ENCODE measurements around the gene SMG9.

Gene SMG9

GRCh38 chr19:43721469-43722048 is 33.2 kb downstream of the SMG9 start:
- no peak for DNase-seq (ENCODE audit: low read depth)

GRCh38 chr19:43720936-43721335 is 33.8 kb downstream of the SMG9 start:
- no peak for DNase-seq (ENCODE audit: low read depth)

- DNase-seq (ENCODE audit: low read depth): no peak
Observed at GRCh38 chr19:43719918-43720317, 34.8 kb downstream of the SMG9 start.

- DNase-seq (ENCODE audit: low read depth): no peak
Observed at GRCh38 chr19:43719378-43719868, 35.3 kb downstream of the SMG9 start.

DNA sequence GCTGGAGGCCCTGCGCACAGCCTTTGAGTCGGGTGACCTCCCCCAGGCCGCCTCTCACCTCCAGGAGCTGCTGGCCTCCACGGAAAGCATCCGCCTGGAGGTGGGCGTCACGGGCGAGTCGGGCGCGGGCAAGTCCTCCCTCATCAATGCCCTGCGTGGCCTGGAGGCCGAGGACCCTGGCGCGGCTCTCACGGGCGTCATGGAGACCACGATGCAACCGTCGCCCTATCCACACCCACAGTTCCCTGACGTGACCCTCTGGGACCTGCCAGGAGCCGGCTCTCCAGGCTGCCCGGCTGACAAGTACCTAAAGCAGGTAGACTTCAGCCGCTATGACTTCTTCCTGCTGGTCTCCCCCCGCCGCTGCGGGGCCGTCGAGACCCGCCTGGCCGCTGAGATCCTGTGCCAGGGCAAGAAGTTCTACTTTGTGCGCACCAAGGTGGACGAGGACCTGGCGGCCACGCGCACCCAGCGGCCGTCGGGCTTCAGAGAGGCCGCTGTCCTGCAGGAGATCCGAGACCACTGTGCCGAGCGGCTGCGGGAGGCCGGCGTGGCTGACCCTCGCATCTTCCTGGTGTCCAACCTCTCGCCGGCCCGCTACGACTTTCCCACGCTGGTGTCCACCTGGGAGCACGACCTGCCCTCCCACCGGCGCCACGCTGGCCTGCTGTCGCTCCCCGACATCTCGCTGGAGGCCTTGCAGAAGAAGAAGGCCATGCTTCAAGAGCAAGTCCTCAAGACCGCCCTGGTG is 36.0 kb downstream of the SMG9 start:
- no peak for DNase-seq (ENCODE audit: low read depth)

- DNase-seq (ENCODE audit: low read depth): no peak
Observed at GRCh38 chr19:43715776-43716175, 39.0 kb downstream of the SMG9 start, which contains the start of gene IRGC. Gene IRGC (plus strand): TSS chr19:43716076. CDS start chr19:43718559, 2,483 bp downstream.

DNA sequence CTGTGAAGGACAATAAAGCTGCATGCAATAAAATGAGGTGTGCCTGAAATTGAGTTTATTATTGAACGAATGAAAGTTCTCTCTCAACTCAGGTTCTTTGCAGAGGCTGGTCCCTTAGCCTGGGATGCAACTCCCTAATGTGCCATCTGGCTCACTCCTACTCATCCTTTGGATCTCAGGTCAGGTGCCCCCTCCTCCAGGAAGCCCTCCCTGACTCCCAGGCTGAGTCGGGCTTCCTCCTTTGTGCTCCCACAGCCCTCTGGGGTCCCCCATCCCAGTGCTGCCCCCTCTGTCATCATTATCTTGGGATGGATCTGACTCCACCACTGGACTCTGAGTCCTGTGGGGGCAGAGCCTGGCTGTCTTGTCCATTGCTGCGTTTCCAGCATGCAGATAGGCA is 41.6 kb downstream of the SMG9 start:
- DNase-seq (ENCODE audit: low read depth): no peak

DNA sequence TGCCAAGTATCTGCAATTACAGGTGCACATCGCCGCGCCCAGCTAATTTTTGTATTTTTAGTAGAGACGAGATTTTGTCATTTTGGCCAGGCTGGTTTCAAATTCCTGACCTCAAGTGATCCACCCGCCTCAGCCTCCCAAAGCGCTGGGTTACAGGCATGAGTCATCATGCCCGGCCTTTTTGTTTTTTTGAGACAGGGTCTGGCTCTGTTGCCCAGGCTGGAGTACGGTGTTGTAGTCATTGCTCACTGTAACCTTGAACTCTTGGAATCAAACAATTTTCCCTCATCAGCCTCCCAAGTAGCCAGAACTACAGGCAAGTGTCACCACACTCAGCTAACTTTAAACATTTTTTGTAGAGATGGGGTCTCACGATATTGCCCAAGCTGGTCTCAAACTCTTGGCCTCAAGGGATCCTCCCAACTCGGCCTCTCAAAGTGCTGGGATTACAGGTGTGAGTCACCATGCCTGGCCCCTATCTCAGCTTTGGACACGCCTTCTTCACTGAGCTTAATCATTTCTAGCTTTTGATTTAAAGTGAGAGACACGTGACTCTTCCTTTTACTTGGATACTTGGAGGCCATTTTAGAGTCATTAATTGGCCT is 42.9 kb downstream of the SMG9 start:
- peak; percentile 11 for DNase-seq (ENCODE audit: low read depth)

DNA sequence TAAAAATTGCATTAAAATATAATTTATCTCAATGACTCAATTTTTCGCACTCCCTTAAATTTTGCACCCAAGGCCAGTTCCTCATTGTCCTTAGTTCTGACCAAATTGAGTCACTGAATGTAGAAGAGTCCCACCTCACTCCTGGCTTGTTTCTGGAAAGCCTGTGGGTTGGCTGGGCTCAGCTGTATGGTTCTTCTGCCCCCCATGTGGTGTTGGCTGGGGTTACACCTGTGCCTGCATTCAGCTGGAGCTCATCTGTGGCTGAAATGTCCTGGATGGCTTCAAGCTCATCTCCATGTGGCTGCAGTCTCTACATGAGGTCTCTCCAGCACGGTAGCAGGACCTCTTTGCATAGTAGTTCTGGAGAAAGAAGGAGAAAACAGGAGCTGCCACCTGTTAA is 46.0 kb downstream of the SMG9 start:
- no peak for DNase-seq (ENCODE audit: low read depth)

DNA sequence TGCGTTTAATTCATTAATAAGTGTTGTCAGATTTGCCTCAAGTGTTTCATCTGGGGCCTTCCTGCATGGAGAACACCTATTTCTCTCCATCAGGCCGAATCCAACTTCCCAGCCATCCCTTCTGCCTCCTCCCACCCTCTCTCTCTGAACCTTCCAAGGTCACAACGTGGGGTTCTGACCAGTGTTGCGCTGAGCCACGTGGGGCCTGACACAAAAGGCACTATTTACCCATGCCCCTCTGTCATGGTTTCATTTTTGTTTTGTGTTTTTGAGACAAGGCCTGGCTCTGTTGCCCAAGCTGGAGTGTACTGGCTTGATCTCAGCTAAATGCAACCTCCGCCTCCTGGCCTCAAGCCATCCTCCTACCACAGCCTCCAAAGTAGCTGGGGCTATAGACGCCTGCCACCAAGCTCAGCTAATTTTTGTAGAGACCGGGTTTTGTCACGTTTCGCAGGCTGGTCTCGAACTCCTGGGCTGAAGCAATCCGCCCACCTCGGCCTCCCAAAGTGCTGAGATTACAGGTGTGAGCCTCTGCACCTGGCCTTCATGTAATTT is 47.5 kb downstream of the SMG9 start:
- no peak for DNase-seq (ENCODE audit: low read depth)

GRCh38 chr19:43705729-43706128 is 49.0 kb downstream of the SMG9 start:
- DNase-seq (ENCODE audit: low read depth): no peak

DNA sequence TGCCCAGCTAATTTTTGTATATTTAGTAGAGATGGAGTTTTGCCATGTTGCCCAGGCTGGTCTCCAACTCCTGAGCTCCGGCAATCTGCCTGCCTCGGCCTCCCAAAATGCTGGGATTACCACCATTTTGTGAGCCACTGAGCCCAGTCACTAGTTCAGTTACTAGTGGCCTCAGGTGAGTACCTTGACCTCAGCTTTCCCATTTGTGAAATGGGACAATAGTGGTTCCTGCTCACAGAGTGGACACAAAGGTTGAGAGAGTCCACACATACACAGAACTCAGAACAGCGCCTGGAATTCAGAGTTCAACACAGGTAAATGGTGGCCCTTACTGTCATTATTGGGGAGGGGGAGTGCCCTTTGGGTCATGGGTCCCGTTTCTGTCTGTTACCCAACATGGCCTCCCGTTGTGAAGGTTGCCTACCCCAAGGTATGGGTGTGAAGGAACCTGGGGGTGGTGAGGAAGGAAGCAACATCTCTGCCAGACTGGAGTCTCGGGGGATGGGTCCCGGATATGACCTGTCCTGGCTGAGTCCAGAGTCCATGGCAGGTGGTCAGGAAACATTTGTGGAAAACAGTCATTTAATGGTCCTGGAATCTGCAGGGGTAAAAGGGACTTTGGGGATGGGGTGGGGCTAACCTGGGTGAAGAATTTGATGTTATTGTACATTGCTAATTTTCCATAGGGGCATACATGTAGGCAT is 50.6 kb downstream of the SMG9 start:
- no peak for DNase-seq (ENCODE audit: low read depth)

DNA sequence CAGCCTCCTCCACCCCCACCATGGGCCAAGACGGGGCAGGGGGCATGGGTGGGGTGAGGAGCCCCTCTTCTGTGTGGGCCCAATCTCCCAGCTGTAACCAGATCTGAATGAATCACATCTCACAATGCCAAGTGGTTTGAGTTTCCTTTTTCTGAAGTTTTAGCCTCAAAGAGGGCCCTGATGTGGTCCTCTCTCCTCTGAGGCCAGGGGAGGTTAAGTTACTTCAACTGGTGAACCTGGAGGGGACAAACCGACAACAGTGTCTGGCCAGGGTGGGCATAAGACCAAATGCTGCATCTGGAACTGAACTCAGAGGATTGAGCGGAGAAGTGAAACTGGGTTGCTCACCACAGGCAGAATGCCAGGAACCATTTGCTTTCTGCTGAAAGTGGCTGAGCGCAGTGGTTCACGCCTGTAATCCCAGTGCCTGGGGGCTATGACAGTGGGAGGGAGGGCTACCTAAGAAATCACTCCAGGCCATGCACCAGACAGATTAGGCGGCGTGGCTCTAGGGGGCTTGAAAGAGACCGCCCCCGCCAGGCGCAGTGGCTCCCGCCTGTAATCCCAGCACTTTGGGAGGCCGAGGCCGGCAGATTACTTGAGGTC is 54.3 kb downstream of the SMG9 start:
- DNase-seq (ENCODE audit: low read depth): peak; percentile 83

DNA sequence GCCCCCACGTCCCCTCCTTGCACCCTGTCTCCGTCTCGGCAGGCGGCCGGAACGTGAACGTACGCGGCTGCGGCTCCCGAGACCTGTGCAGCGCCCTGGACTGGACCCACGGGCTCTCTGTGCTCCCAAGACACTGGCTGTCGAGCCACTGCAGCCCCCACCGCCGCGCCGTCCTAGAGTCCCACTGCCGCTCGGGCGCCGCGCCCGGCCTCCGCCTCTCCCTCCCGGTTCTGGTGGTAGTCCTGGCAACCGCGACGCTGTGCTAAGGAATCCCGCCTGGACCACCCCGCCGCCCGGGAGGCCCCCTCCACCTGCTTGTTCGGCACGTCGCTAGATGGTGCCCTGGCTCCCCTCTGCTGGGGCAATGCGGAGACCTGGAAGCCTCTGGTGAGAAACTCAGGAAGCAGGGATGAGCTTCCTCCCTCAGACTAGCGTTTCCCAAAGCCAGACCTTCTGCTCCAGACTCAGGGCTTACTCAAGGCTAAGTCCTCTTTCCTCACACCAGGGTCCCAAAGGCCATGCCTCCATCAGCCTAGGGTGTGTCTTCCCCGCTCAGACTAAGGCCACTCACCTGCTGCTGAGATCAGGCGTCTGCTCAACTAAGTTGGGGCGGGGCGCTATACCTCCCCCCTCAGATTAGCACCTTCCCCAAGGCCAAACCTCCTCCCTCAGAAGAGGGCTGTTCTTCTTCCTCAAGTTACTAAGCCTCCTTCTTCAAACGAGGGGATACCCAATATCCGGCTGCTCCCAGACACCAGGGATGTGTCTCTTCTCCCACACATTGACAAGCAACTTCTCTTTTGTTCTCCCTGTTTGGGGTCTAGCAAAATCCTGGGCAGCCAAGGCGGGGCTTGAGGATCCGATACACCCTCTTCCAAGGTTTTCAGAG is 55.0 kb downstream of the SMG9 start:
- peak; percentile 46 for DNase-seq (ENCODE audit: low read depth)

- no peak for DNase-seq (ENCODE audit: low read depth)
Observed at GRCh38 chr19:43697295-43697694, 57.5 kb downstream of the SMG9 start.

- DNase-seq (ENCODE audit: low read depth): no peak
Observed at GRCh38 chr19:43695985-43696704, 58.6 kb downstream of the SMG9 start.

GRCh38 chr19:43694553-43694952 is 60.2 kb downstream of the SMG9 start:
- no peak for DNase-seq (ENCODE audit: low read depth)

- DNase-seq (ENCODE audit: low read depth): no peak
Observed at GRCh38 chr19:43692877-43693276, 61.9 kb downstream of the SMG9 start.

DNA sequence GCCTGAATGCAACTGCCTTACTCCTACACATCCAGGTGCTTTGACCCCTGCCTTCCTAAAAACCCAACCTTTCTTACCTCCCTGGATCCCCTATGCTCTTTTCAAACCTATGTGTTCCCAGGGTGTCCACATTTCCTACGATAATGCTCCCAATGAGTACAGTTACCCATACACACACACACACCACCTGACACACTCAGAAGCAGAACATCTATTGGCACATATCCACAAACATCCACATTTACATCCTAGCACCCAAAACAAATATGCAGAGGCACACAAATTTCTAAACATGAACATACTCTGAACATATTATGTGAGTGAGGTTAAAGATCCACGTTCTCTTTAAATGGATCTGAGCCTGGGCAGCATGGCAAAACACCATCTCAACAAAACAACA is 62.4 kb downstream of the SMG9 start:
- no peak for DNase-seq (ENCODE audit: low read depth)

DNA sequence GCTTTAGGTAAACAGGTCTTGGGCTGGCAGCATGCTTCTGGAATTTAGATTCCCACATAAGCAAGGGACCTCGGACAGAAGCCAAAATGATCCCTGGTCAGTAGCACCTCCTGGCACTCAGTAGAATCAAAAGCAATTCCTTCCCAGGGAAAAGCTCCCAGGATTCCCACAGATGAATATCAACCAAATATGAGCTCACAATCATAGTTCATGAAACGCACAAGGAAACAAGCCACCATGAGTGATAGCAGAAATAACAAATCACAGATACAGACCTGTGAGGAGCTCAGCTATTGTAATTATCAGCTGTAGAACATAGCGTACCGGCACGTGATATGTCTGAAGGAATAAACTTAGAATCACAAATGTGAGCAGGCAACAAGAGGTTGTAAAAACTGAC is 63.0 kb downstream of the SMG9 start:
- no peak for DNase-seq (ENCODE audit: low read depth)
